Measurements from ENCODE around the gene MAN2A2.
"Not testable (repeated sequence)": the region's sequence is repeated elsewhere in the genome, so short reads cannot be mapped to it uniquely, and the experiment has no call there.

DNA sequence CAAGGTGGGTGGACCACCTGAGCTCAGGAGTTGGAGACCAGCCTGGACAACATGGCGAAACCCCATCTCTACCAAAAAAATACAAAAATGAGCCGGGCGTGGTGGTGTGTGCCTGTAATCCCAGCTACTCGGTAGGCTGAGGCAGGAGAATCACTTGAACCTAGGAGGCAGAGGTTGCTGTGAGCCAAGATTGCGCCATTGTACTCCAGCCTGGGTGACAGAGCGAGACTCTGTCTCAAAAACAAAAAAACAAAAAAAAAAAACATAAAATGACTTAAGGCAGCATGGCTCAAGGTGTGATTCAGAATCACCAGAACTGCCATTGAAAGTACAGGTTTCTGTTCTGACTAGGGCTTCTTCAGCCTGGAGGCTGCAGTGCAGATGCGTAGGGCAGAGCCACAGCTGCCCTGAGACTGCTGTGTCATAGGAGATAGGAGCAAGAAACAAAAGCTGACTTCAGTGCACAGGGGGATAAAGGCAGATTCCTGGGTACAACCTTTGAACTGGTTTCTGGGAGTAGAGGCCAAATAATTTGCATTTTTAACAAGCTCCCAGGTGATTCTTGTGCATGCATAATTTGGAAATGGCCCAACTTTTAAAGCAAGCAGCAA, 19.7 kb downstream of the MAN2A2 start:
- TF ChIP-seq, protein P1, sequence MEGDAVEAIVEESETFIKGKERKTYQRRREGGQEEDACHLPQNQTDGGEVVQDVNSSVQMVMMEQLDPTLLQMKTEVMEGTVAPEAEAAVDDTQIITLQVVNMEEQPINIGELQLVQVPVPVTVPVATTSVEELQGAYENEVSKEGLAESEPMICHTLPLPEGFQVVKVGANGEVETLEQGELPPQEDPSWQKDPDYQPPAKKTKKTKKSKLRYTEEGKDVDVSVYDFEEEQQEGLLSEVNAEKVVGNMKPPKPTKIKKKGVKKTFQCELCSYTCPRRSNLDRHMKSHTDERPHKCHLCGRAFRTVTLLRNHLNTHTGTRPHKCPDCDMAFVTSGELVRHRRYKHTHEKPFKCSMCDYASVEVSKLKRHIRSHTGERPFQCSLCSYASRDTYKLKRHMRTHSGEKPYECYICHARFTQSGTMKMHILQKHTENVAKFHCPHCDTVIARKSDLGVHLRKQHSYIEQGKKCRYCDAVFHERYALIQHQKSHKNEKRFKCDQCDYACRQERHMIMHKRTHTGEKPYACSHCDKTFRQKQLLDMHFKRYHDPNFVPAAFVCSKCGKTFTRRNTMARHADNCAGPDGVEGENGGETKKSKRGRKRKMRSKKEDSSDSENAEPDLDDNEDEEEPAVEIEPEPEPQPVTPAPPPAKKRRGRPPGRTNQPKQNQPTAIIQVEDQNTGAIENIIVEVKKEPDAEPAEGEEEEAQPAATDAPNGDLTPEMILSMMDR (IDR thresholded peaks at IDR 0.05; ENCODE audit: low read length) = not testable (repeated sequence)
- TF ChIP-seq EZH2 (IDR thresholded peaks at IDR 0.05; ENCODE audit: borderline replicate concordance, low read length) = not testable (repeated sequence)

Measured in OCI-LY1 (cell line).